Astrocyte (in vitro differentiated cells and primary cell): ENCODE data around the gene SHFL. TPM values are rescaled to one million over a fixed set of nuclear protein-coding genes. Genes with fewer than 3 reads are reported as not detected.

Experiments
- DNase-seq: peaks from one replicate; pipeline ENCODE4 v3.0.0-alpha.2; 2010; ENCODE audit warnings: low read depth
- FAIRE-seq: peaks from 2 replicates; lab custom pipeline; 2011; peaks lifted over from hg19 to GRCh38; lab: Jason Lieb, UNC
- H2AFZ ChIP-seq: 2 replicates; pipeline ENCODE4 v1.6.0; 2012; ENCODE audit warnings: low read depth, low read length, inconsistent platforms
- H3K27ac ChIP-seq: 2 replicates; pipeline ENCODE4 v1.5.1; 2011; ENCODE audit warnings: low read depth, low read length, inconsistent platforms
- H3K27me3 ChIP-seq: 2 replicates; pipeline ENCODE4 v1.6.0; 2011; ENCODE audit warnings: low read length, inconsistent platforms; ENCODE audit not compliant: insufficient read depth
- H3K36me3 ChIP-seq: 2 replicates; pipeline ENCODE4 v1.5.1; 2011; ENCODE audit warnings: low read length, inconsistent platforms; ENCODE audit not compliant: insufficient read depth
- H3K4me1 ChIP-seq: 2 replicates; pipeline ENCODE4 v1.5.1; 2011; ENCODE audit warnings: low read length, inconsistent platforms; ENCODE audit not compliant: insufficient read depth
- H3K4me2 ChIP-seq: 2 replicates; pipeline ENCODE4 v1.6.0; 2012; ENCODE audit warnings: low read length, inconsistent platforms
- H3K4me3 ChIP-seq: 2 replicates; pipeline ENCODE4 v1.5.1; 2011; ENCODE audit warnings: low read depth, mild to moderate bottlenecking, low read length, inconsistent platforms; ENCODE audit not compliant: insufficient read depth
- H3K79me2 ChIP-seq: 2 replicates; pipeline ENCODE4 v1.6.0; 2012; ENCODE audit warnings: mild to moderate bottlenecking, low read length, inconsistent platforms; ENCODE audit not compliant: insufficient read depth
- H3K9ac ChIP-seq: 2 replicates; pipeline ENCODE4 v1.6.0; 2012; ENCODE audit warnings: mild to moderate bottlenecking, low read length, inconsistent platforms
- H3K9me3 ChIP-seq: 2 replicates; pipeline ENCODE4 v1.5.1; 2012; ENCODE audit warnings: low read depth, mild to moderate bottlenecking, low read length, inconsistent platforms; ENCODE audit not compliant: insufficient read depth
- H4K20me1 ChIP-seq: 2 replicates; pipeline ENCODE4 v1.6.0; 2012; ENCODE audit warnings: low read length, inconsistent platforms; ENCODE audit not compliant: insufficient read depth
- H3K27ac Mint-ChIP-seq: one replicate; pipeline ENCODE4 v1.8.0; 2021; ENCODE audit warnings: mild to moderate bottlenecking, mixed read lengths; ENCODE audit not compliant: unreplicated experiment
- H3K27me3 Mint-ChIP-seq: one replicate; pipeline ENCODE4 v1.8.0; 2021; ENCODE audit warnings: low read depth, mixed read lengths; ENCODE audit not compliant: unreplicated experiment
- H3K36me3 Mint-ChIP-seq: one replicate; pipeline ENCODE4 v1.8.0; 2021; ENCODE audit warnings: low read depth, mixed read lengths; ENCODE audit not compliant: unreplicated experiment
- H3K4me1 Mint-ChIP-seq: one replicate; pipeline ENCODE4 v1.8.0; 2021; ENCODE audit warnings: low read depth, mixed read lengths; ENCODE audit not compliant: unreplicated experiment
- H3K4me3 Mint-ChIP-seq: one replicate; pipeline ENCODE4 v1.8.0; 2021; ENCODE audit warnings: mild to moderate bottlenecking, moderate library complexity, mixed read lengths; ENCODE audit not compliant: unreplicated experiment
- H3K9me3 Mint-ChIP-seq: one replicate; pipeline ENCODE4 v1.8.0; 2021; ENCODE audit warnings: mild to moderate bottlenecking, mixed read lengths; ENCODE audit not compliant: unreplicated experiment
- EZH2 ChIP-seq: IDR thresholded peaks from 2 replicates; pipeline ENCODE4 v1.6.1; 2012; ENCODE audit warnings: mild to moderate bottlenecking, low read length, inconsistent platforms; ENCODE audit not compliant: insufficient read depth
- total RNA-seq: library from RNA; stranded (reverse); gene quantifications from 2 replicates; pipeline ENCODE4 v1.2.1, GENCODE V29; 2021
- TF ChIP-seq, protein P1 (sequence below): IDR thresholded peaks from 2 replicates; pipeline ENCODE4 v1.5.1; 2011; ENCODE audit warnings: low read depth, mild to moderate bottlenecking, inconsistent platforms, low read length, moderate library complexity; ENCODE audit not compliant: insufficient read depth

Gene SHFL
- total RNA-seq, 1 donor from 2014 or later = 73.5 TPM

GRCh38 chr19:10095622-10095947 lies 9.5 kb downstream of the SHFL start:
- no peaks in the 10 kb centered on the region for H3K79me2 ChIP-seq
- H3K27ac ChIP-seq = no peak overlapping the region
- no peaks in the 10 kb centered on the region for H3K36me3 ChIP-seq
- TF ChIP-seq, protein P1, sequence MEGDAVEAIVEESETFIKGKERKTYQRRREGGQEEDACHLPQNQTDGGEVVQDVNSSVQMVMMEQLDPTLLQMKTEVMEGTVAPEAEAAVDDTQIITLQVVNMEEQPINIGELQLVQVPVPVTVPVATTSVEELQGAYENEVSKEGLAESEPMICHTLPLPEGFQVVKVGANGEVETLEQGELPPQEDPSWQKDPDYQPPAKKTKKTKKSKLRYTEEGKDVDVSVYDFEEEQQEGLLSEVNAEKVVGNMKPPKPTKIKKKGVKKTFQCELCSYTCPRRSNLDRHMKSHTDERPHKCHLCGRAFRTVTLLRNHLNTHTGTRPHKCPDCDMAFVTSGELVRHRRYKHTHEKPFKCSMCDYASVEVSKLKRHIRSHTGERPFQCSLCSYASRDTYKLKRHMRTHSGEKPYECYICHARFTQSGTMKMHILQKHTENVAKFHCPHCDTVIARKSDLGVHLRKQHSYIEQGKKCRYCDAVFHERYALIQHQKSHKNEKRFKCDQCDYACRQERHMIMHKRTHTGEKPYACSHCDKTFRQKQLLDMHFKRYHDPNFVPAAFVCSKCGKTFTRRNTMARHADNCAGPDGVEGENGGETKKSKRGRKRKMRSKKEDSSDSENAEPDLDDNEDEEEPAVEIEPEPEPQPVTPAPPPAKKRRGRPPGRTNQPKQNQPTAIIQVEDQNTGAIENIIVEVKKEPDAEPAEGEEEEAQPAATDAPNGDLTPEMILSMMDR = no peak
- TF ChIP-seq EZH2 = no peak
- Mint-ChIP-seq H3K36me3 (peaks cover 21% of the 10 kb centered on the region), H3K27me3 (peaks cover 13% of the 10 kb centered on the region), H3K4me3 (peak overlapping the region; percentile 47), H3K9me3 (no peaks in the 10 kb centered on the region), H3K27ac (peak overlapping the region; percentile 48), H3K4me1 (peaks cover 1% of the 10 kb centered on the region)
- H4K20me1 ChIP-seq = no peaks in the 10 kb centered on the region
- peak overlapping the region; percentile 15 for H3K4me3 ChIP-seq
- H3K9me3 ChIP-seq = peaks cover 5% of the 10 kb centered on the region
- H3K9ac ChIP-seq = no peak overlapping the region
- H3K4me2 ChIP-seq = peak overlapping the region; percentile 83
- DNase-seq (no peak), FAIRE-seq (no peak)
- no peaks in the 10 kb centered on the region for H3K27me3 ChIP-seq
- H2AFZ ChIP-seq = peak overlapping the region; percentile 59
- peaks cover 3% of the 10 kb centered on the region for H3K4me1 ChIP-seq

DNA sequence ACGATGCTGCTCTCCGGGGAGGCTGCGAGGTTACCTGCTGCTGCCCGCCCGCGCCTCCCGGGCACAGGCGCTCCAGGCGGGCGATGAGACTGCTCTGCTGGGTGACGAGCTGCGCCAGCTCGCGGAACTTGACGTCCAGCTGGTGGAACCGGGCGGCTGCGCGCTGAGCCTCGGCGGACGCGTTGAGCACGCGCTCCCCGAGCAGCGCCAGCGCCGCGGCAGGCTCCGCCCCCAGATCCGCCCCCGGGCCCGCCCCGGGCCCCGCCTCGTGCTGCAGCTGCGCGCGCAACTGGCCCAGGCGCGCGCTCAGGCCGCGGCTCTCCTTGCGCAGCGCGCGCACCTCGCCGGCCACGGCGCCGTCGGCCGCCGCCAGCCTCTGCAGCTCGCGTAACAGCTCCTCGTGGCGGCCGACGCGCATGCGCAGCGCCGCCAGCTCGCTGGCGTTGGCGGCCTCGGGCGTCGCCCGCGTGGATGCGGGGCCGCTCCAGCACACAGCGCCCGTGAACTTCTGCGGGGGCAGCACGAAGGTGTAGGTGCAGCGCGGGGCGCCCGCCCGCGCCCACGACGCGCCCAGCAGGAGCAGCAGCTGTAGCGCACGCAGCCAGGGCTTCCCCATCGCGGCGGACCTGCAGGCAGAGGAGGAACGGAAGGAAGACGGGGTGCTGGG lies 10.0 kb downstream of the SHFL start:
- peak overlapping the region; percentile 46 for H3K4me3 ChIP-seq
- Mint-ChIP-seq H3K4me3 (peak overlapping the region; percentile 47), H3K9me3 (no peaks in the 10 kb centered on the region), H3K27me3 (peaks cover 13% of the 10 kb centered on the region), H3K27ac (peak overlapping the region; percentile 48), H3K36me3 (peaks cover 16% of the 10 kb centered on the region), H3K4me1 (peaks cover 1% of the 10 kb centered on the region)
- no peaks in the 10 kb centered on the region for H3K36me3 ChIP-seq
- peak overlapping the region; percentile 83 for H3K4me2 ChIP-seq
- H3K9me3 ChIP-seq = peaks cover 5% of the 10 kb centered on the region
- FAIRE-seq = no peak
- no peaks in the 10 kb centered on the region for H3K79me2 ChIP-seq
- TF ChIP-seq EZH2 = no peak
- TF ChIP-seq, protein P1 = no peak
- DNase-seq = peak; percentile 53
- H3K4me1 ChIP-seq = peaks cover 3% of the 10 kb centered on the region
- no peak overlapping the region for H3K9ac ChIP-seq
- H2AFZ ChIP-seq = peak overlapping the region; percentile 99
- H3K27me3 ChIP-seq = no peaks in the 10 kb centered on the region
- no peaks in the 10 kb centered on the region for H4K20me1 ChIP-seq
- no peak overlapping the region for H3K27ac ChIP-seq

GRCh38 chr19:10096615-10096963 lies 10.5 kb downstream of the SHFL start:
- no peaks in the 10 kb centered on the region for H3K36me3 ChIP-seq
- H3K4me1 Mint-ChIP-seq = peaks cover 1% of the 10 kb centered on the region
- peaks cover 15% of the 10 kb centered on the region for H3K36me3 Mint-ChIP-seq
- TF ChIP-seq, protein P1 = no peak
- TF ChIP-seq EZH2 = no peak
- peaks cover 13% of the 10 kb centered on the region for H3K27me3 Mint-ChIP-seq
- peak overlapping the region; percentile 46 for H3K4me3 ChIP-seq
- no peaks in the 10 kb centered on the region for H3K27me3 ChIP-seq
- H3K4me3 Mint-ChIP-seq = no peak overlapping the region
- no peaks in the 10 kb centered on the region for H3K79me2 ChIP-seq
- no peak overlapping the region for H3K27ac ChIP-seq
- H4K20me1 ChIP-seq = no peaks in the 10 kb centered on the region
- no peak overlapping the region for H3K9ac ChIP-seq
- H3K9me3 ChIP-seq = peaks cover 5% of the 10 kb centered on the region
- H2AFZ ChIP-seq = peak overlapping the region; percentile 99
- peaks cover 3% of the 10 kb centered on the region for H3K4me1 ChIP-seq
- no peak for DNase-seq
- FAIRE-seq = no peak
- H3K27ac Mint-ChIP-seq = no peak overlapping the region
- H3K9me3 Mint-ChIP-seq = no peaks in the 10 kb centered on the region
- H3K4me2 ChIP-seq = peak overlapping the region; percentile 83
